GM10248 (cell line): ENCODE measurements around the gene NFKB1.
"Not testable (repeated sequence)": the region's sequence is repeated elsewhere in the genome, so short reads cannot be mapped to it uniquely, and the experiment has no call there.

Experiments used
- CTCF ChIA-PET: fragments of 300-600 bp; sonication (Branson Sonifier 250); formaldehyde crosslinking; extraction: SDS; loops from one replicate; lab custom pipeline; 2021; ENCODE audit warnings: antibody characterized with exemption; lab: Yijun Ruan, JAX
- POLR2A ChIA-PET: fragments of 350-650 bp; sonication (Branson Sonifier 250); formaldehyde crosslinking; extraction: SDS; loops from one replicate; lab custom pipeline; 2020; ENCODE audit warnings: antibody characterized with exemption; lab: Yijun Ruan, JAX
- DNase-seq: peaks from one replicate; pipeline ENCODE4 v3.0.0; 2012; ENCODE audit errors: extremely low spot score
- TF ChIP-seq, protein P1 (sequence below): IDR thresholded peaks from 2 replicates; pipeline ENCODE4 v1.5.1; 2012; ENCODE audit warnings: mild to moderate bottlenecking, low read depth; ENCODE audit errors: extremely low read depth, missing control alignments, control extremely low read depth

NFKB1 gene

DNA sequence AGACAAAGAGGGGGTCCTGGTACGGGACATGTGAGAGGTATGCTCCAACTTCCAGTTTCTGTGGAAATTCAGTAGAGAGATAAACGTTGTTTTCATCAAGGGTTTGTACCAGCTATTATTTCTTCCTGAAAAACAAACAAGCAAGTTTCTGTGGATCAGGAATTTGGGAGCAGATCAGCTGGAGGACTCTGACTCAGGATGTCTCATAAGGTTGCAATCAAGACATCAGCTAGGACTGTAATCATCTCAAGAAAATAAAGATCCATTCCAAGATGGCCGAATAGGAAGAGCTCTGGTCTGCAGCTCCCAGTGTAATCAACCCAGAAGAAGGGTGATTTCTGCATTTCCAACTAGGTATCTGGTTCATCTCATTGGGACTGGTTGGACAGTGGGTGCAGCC is 23.5 kb upstream of the NFKB1 start:
- no peak for DNase-seq
- TF ChIP-seq, protein P1, sequence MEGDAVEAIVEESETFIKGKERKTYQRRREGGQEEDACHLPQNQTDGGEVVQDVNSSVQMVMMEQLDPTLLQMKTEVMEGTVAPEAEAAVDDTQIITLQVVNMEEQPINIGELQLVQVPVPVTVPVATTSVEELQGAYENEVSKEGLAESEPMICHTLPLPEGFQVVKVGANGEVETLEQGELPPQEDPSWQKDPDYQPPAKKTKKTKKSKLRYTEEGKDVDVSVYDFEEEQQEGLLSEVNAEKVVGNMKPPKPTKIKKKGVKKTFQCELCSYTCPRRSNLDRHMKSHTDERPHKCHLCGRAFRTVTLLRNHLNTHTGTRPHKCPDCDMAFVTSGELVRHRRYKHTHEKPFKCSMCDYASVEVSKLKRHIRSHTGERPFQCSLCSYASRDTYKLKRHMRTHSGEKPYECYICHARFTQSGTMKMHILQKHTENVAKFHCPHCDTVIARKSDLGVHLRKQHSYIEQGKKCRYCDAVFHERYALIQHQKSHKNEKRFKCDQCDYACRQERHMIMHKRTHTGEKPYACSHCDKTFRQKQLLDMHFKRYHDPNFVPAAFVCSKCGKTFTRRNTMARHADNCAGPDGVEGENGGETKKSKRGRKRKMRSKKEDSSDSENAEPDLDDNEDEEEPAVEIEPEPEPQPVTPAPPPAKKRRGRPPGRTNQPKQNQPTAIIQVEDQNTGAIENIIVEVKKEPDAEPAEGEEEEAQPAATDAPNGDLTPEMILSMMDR = no peak
- ChIA-PET POLR2A (no interaction called here), CTCF (interaction anchor here (1.1 to 1.4 kb wide), 5 partner anchors 12 to 47 kb away, joined by 3 to 4 read pairs (median 3); no protein-coding TSS in a partner anchor)

DNA sequence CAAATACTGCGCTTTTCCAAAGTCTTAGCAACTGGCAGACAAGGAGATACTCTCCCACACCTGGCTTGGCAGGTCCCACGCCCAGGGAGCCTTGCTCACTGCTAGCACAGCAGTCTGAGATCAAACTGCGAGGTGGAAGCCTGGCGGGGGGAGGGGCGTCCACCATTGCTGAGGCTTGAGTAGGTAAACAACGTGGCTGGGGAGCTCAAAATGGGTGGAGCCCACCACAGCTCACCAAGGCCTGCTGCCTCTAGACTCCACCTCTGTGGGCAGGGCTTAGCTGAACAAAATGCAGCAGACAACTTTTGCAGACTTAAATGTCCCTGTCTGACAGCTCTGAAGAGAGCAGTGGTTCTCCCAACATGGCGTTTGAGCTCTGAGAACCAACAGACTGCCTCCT is 23.0 kb upstream of the NFKB1 start:
- POLR2A ChIA-PET = no interaction called here
- TF ChIP-seq, protein P1 = no peak
- DNase-seq = no peak
- CTCF ChIA-PET = interaction anchor here (1.4 kb wide), 1 partner anchor 12 kb away, joined by 4 read pairs; no protein-coding TSS in a partner anchor

DNA sequence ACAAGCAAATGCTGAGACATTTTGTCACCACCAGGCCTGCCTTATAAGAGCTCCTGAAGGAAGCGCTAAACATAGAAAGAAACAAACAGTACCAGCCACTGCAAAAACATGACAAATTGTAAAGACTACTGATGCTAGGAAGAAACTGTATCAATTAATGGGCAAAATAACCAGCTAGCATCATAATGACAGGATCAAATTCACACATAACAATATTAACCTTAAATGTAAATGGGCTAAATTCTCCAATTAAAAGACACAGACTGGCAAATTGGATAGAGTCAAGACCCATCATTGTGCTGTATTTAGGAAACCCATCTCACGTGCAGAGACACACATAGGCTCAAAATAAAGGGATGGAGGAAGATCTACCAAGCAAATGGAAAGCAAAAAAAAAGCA is 21.3 kb upstream of the NFKB1 start:
- DNase-seq, POLR2A ChIA-PET, CTCF ChIA-PET: not testable (repeated sequence)

DNA sequence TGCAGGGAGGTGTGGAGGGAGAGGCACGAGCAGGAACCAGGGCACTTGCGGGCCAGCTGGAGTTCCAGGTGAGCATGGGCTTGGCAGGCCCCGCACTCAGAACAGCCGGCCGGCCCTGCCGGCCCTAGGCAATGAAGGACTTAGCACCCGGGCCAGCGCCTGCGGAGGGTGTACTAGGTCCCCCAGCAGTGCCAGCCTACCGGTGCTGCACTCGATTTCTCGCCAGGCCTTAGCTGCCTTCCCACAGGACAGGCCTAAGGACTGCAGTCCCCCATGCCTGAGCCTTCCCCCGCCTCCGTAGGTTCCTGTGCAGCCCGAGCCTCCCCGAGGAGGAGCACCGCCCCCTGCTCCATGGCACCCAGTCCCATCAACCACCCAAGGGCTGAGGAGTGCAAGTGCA is 18.0 kb upstream of the NFKB1 start:
- POLR2A ChIA-PET = no interaction called here
- no peak for DNase-seq
- TF ChIP-seq, protein P1 = no peak
- CTCF ChIA-PET = interaction anchor here (1.2 to 2.1 kb wide), 3 partner anchors 8 to 12 kb away, joined by 3 to 9 read pairs (median 5); no protein-coding TSS in a partner anchor

DNA sequence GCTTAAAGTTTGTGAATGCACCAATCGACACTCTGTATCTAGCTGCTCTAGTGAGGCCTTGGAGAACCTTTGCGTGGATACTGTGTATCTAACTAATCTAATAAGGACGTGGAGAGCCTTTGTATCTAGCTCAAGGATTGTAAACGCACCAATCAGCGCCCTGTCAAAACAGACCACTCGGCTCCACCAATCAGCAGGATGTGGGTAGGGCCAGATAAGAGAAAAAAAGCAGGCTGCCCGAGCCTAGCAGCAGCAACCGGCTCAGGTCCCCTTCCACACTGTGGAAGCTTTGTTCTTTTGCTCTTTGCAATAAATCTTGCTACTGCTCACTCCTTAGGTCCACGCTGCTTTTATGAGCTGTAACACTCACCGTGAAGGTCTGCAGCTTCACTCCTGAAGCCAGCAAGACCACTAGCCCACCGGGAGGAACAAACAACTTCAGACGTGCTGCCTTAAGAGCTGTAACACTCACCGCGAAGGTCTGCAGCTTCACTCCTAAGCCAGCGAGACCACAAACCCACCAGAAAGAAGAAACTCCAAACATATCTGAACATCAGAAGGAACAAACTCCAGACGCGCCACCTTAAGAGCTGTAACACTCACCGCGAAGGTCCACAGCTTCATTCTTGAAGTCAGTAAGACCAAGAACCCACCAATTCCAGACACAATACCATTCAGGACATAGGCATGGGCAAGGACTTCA is 17.0 kb upstream of the NFKB1 start:
- DNase-seq, POLR2A ChIA-PET: not testable (repeated sequence)
- CTCF ChIA-PET = interaction anchor here (0.9 to 2.1 kb wide), 4 partner anchors 9 to 15 kb away, joined by 3 to 9 read pairs (median 4); no protein-coding TSS in a partner anchor

DNA sequence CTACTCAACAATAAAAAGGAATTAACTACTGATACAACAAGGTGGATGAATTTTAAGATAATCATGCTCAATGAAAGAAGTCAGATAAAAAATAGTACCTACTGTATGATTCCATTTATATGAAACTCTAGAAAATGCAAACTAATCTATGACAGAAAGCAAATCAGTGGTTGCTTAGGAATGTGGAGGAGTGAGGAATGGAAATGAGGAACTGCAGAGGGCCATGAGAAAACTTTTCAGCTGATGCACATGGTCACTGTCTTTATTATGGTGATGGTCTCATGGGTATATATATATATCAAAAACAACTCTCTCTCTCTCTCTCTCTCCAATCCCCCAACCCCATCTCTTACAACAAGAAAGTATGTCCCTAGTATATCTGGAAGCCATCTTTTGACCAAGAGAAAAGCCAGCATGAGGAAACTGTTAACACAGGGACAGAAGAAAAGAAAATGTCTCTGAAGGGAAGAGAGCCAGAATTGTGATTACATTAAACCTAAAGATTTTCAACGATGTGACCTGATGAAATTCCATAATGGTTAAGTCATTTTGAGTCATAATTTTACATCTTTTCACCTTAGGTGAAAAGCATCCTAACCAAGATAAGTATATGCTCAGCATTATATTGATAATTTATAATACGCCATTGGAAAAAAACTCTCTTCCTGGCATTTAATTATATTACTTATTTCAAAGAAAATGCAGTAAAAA is 8.5 kb upstream of the NFKB1 start:
- CTCF ChIA-PET = interaction anchor here (1.6 kb wide), 1 partner anchor 44 kb away, joined by 3 read pairs; no protein-coding TSS in a partner anchor
- POLR2A ChIA-PET = no interaction called here
- no peak for DNase-seq
- TF ChIP-seq, protein P1 = no peak

DNA sequence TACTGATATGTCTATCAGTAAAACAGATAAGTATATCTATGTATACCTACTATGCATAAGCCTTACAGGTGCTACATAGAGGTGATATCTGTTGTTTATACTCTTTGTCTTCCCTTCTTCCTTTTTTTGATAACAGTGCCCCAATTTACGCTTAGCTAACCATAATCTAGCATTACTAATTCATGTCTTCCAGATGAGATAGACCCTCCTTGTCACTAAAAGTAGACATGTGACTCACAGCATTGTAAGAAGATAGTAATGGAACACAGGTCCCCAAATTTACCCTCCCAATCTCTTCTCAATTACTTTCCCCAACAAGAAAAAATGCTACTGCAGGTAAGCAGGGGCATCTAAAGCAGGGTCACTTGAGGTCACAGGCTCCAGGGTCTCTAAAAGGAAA is 7.9 kb upstream of the NFKB1 start:
- ChIA-PET POLR2A (no interaction called here), CTCF (interaction anchor here (1.6 to 3.0 kb wide), 2 partner anchors 10 to 45 kb away, joined by 3 to 9 read pairs; no protein-coding TSS in a partner anchor)
- TF ChIP-seq, protein P1 = no peak
- DNase-seq = no peak
